RWPE2 (cell line): ENCODE results near the gene TTC27.

Experiments
- ATAC-seq: fragments of 200-7000 bp; cut with Tn5 transposase; 3 replicates; pipeline ENCODE4 v1.9.1; 2021; ENCODE audit warnings: low read depth
- DNase-seq: peaks from one replicate; pipeline ENCODE4 v3.0.0-alpha.2; 2020; ENCODE audit warnings: low spot score
- H3K27ac ChIP-seq: fragments of 450-650 bp; 2 replicates; pipeline ENCODE4 v1.5.1; 2017; ENCODE audit warnings: mild to moderate bottlenecking; ENCODE audit not compliant: poor library complexity, severe bottlenecking
- H3K27me3 ChIP-seq: fragments of 250-450 bp; sonication (Bioruptor Pico); 2 replicates; pipeline ENCODE4 v1.5.1; 2021; ENCODE audit warnings: mild to moderate bottlenecking, moderate library complexity; ENCODE audit not compliant: insufficient read depth, poor library complexity, severe bottlenecking
- H3K36me3 ChIP-seq: fragments of 250-450 bp; sonication (Bioruptor Pico); 2 replicates; pipeline ENCODE4 v1.5.1; 2020; ENCODE audit warnings: low read depth, mild to moderate bottlenecking, moderate library complexity
- H3K4me1 ChIP-seq: fragments of 250-450 bp; sonication (Bioruptor Pico); 2 replicates; pipeline ENCODE4 v1.5.1; 2021; ENCODE audit warnings: mild to moderate bottlenecking, moderate library complexity; ENCODE audit not compliant: insufficient read depth, poor library complexity, severe bottlenecking
- H3K4me3 ChIP-seq: fragments of 250-450 bp; sonication (Bioruptor Pico); 2 replicates; pipeline ENCODE4 v1.5.1; 2021; ENCODE audit warnings: mild to moderate bottlenecking, moderate library complexity; ENCODE audit not compliant: severe bottlenecking
- H3K9me3 ChIP-seq: fragments of 250-450 bp; sonication (Bioruptor Pico); 2 replicates; pipeline ENCODE4 v1.5.1; 2021; ENCODE audit warnings: mild to moderate bottlenecking, moderate library complexity; ENCODE audit not compliant: severe bottlenecking
- CTCF ChIP-seq: fragments of 450-650 bp; IDR thresholded peaks from one replicate; pipeline ENCODE4 v1.5.1; 2017; ENCODE audit warnings: mild to moderate bottlenecking, moderate library complexity; ENCODE audit not compliant: poor library complexity, severe bottlenecking

The TTC27 gene

GRCh38 chr2:32624812-32625211, 3.0 kb upstream of the TTC27 start:
- no peaks in the 10 kb centered on the region for H3K9me3 ChIP-seq
- no peaks in the 10 kb centered on the region for H3K27me3 ChIP-seq
- H3K4me3 ChIP-seq = no peak overlapping the region
- no peaks in the 10 kb centered on the region for H3K4me1 ChIP-seq
- TF ChIP-seq CTCF = no peak
- no peak for ATAC-seq
- DNase-seq = no peak
- H3K36me3 ChIP-seq = 0 out of 2 replicates have a peak, but pooled peaks cover 3% of the 10 kb centered on the region
- no peak overlapping the region for H3K27ac ChIP-seq

GRCh38 chr2:32626639-32627221, 1.1 kb upstream of the TTC27 start:
- Histone ChIP-seq H3K4me1 (no peaks in the 10 kb centered on the region), H3K27ac (no peak overlapping the region), H3K36me3 (peaks cover 16% of the 10 kb centered on the region), H3K4me3 (no peak overlapping the region), H3K9me3 (no peaks in the 10 kb centered on the region), H3K27me3 (no peaks in the 10 kb centered on the region)
- TF ChIP-seq CTCF = no peak
- no peak for DNase-seq
- ATAC-seq = no peak

GRCh38 chr2:32627441-32627813, 423 bp upstream of the TTC27 start:
- H3K27ac ChIP-seq = no peak overlapping the region
- ATAC-seq (peak; percentile 37), DNase-seq (no peak)

GRCh38 chr2:32632089-32632488, 4.2 kb downstream of the TTC27 start:
- DNase-seq = no peak
- Histone ChIP-seq H3K36me3 (peaks cover 45% of the 10 kb centered on the region), H3K27ac (no peak overlapping the region)

More at GRCh38 chr2:32627441-32627813, 423 bp upstream of the TTC27 start:
- no peaks in the 10 kb centered on the region for H3K9me3 ChIP-seq
- peaks cover 16% of the 10 kb centered on the region for H3K36me3 ChIP-seq
- H3K4me3 ChIP-seq = peak overlapping the region; percentile 83
- no peaks in the 10 kb centered on the region for H3K27me3 ChIP-seq
- TF ChIP-seq CTCF = peak; percentile 5
- H3K4me1 ChIP-seq = no peaks in the 10 kb centered on the region

More at GRCh38 chr2:32632089-32632488, 4.2 kb downstream of the TTC27 start:
- no peaks in the 10 kb centered on the region for H3K27me3 ChIP-seq
- H3K9me3 ChIP-seq = no peaks in the 10 kb centered on the region
- no peak for ATAC-seq
- TF ChIP-seq CTCF = no peak
- H3K4me1 ChIP-seq = no peaks in the 10 kb centered on the region
- H3K4me3 ChIP-seq = no peak overlapping the region
